ENCODE results near the gene SRGAP1. TPM values are rescaled to one million over a fixed set of nuclear protein-coding genes. Genes with fewer than 3 reads are reported as not detected.

Gene SRGAP1
- total RNA-seq, 1 experiment from 2014 or later: 65.0 TPM

DNA sequence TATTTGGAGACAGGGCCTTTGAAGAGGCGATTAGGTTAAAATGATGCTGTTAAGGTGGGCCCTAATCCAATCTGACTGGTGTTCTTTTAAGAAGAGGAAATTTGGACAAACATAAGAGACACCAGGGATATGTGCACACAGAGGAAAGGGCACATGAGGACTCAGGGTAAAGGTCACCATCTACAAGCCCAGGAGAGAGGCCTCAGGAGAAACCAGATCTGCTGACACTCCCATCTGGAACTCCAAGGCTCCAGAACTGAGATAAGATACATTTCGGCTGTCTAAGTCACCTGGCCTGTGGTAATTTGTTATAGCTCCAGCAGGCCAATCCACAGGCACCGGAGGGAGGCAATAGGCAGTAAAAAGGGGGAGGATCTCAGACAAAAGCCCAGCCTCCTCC, 329.0 kb downstream of the SRGAP1 start:
- Mint-ChIP-seq H3K36me3 (ENCODE audit: insufficient read depth, unreplicated experiment) (no peaks in the 10 kb centered on the region), H3K4me1 (ENCODE audit: insufficient read depth, unreplicated experiment) (peaks cover 41% of the 10 kb centered on the region), H3K27me3 (ENCODE audit: insufficient read depth, unreplicated experiment) (no peaks in the 10 kb centered on the region), H3K4me3 (ENCODE audit: unreplicated experiment) (no peak overlapping the region), H3K27ac (ENCODE audit: low read depth, unreplicated experiment) (no peak overlapping the region), H3K9me3 (ENCODE audit: unreplicated experiment) (no peaks in the 10 kb centered on the region)
- ChIA-PET POLR2A (no interaction called here), CTCF (no interaction called here)
- BruUV-seq (replicated peaks): no TSS peak
- TF ChIP-seq, protein P1, sequence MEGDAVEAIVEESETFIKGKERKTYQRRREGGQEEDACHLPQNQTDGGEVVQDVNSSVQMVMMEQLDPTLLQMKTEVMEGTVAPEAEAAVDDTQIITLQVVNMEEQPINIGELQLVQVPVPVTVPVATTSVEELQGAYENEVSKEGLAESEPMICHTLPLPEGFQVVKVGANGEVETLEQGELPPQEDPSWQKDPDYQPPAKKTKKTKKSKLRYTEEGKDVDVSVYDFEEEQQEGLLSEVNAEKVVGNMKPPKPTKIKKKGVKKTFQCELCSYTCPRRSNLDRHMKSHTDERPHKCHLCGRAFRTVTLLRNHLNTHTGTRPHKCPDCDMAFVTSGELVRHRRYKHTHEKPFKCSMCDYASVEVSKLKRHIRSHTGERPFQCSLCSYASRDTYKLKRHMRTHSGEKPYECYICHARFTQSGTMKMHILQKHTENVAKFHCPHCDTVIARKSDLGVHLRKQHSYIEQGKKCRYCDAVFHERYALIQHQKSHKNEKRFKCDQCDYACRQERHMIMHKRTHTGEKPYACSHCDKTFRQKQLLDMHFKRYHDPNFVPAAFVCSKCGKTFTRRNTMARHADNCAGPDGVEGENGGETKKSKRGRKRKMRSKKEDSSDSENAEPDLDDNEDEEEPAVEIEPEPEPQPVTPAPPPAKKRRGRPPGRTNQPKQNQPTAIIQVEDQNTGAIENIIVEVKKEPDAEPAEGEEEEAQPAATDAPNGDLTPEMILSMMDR (IDR thresholded peaks at IDR 0.05; ENCODE audit: unreplicated experiment): no peak
- no peak for DNase-seq (ENCODE audit: unreplicated experiment)
- intact Hi-C loops (cut with micrococcal nuclease): no loop called here

DNA sequence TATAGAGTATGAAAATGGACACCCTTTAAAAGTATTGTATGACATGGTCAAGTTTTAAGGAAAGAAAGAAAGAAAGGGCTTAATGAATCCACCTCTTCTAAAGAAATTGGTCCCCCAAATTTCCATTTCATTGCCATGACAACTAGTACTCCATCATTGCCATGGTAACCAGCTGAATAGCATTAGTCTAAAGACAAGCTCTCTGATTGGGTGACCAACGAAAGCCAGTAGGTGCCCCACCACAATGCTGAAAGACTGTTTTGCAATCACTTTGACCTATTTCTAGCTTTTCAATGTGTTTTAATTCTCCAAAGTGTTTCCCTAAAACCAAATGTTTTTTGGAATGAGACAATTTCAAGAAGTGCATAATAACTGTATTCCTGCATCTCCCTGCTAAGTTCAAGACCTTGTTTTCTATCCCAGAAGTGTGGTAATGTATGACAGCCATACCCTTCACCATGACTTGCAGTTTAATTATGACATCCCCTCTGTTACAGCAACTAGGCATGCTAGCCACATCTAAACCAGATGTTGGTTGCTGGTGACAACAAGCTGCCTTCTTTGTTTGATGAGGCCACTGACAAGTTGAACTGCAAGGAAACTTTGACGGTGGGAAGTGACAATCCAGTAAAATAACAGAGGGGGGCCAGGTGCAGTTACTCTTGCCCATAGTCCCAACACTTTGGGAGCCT, 330.9 kb downstream of the SRGAP1 start:
- H3K27me3 Mint-ChIP-seq (ENCODE audit: insufficient read depth, unreplicated experiment): no peaks in the 10 kb centered on the region
- no TSS peak for BruUV-seq (replicated peaks)
- H3K9me3 Mint-ChIP-seq (ENCODE audit: unreplicated experiment): no peaks in the 10 kb centered on the region
- H3K27ac Mint-ChIP-seq (ENCODE audit: low read depth, unreplicated experiment): no peak overlapping the region
- TF ChIP-seq, protein P1 (IDR thresholded peaks at IDR 0.05; ENCODE audit: unreplicated experiment): no peak
- intact Hi-C loops (cut with micrococcal nuclease): loop anchor here (5.0 kb wide), 1 partner anchor 277 kb away; the partner anchor contains the start of gene TBK1
- CTCF ChIA-PET: interaction anchor here (0.6 to 1.5 kb wide), 2 partner anchors 72 to 80 kb away, joined by 3 read pairs; no protein-coding TSS in a partner anchor
- POLR2A ChIA-PET: interaction anchor here (0.7 to 1.2 kb wide), 2 partner anchors 12 to 47 kb away, joined by 3 read pairs; partner anchors contain the start of gene KICS2
- DNase-seq (ENCODE audit: unreplicated experiment): no peak
- H3K4me1 Mint-ChIP-seq (ENCODE audit: insufficient read depth, unreplicated experiment): peaks cover 36% of the 10 kb centered on the region
- no peak overlapping the region for H3K4me3 Mint-ChIP-seq (ENCODE audit: unreplicated experiment)
- no peaks in the 10 kb centered on the region for H3K36me3 Mint-ChIP-seq (ENCODE audit: insufficient read depth, unreplicated experiment)

DNA sequence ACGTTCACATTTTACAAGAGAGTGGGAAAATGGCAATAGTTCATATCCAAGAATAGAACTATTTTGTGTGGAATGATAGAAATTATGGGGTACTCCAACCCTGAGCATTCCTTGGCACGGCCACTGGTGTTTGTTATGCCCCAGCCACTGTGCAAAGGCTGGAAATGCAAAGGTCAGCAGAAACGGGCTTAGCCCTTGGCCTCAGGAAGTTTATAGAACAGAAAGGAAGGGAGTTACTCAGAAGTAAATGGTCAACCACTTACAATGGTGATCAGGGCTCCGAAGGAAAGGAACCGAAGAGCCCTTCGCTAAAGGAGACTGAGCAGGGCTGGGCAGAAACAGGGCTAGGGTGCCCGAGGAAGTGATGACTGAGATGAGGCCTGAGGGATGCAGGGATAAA, 332.5 kb downstream of the SRGAP1 start:
- ChIA-PET CTCF (no interaction called here), POLR2A (interaction anchor here (1.2 to 1.6 kb wide), 2 partner anchors 45 to 332 kb away, joined by 3 to 5 read pairs; partner anchors contain the start of genes KICS2 and SRGAP1)
- peaks cover 37% of the 10 kb centered on the region for H3K4me1 Mint-ChIP-seq (ENCODE audit: insufficient read depth, unreplicated experiment)
- H3K4me3 Mint-ChIP-seq (ENCODE audit: unreplicated experiment): no peak overlapping the region
- no peaks in the 10 kb centered on the region for H3K36me3 Mint-ChIP-seq (ENCODE audit: insufficient read depth, unreplicated experiment)
- no peak overlapping the region for H3K27ac Mint-ChIP-seq (ENCODE audit: low read depth, unreplicated experiment)
- no TSS peak for BruUV-seq (replicated peaks)
- no peaks in the 10 kb centered on the region for H3K27me3 Mint-ChIP-seq (ENCODE audit: insufficient read depth, unreplicated experiment)
- intact Hi-C loops (cut with micrococcal nuclease): loop anchor here (5.0 kb wide), 1 partner anchor 275 kb away; the partner anchor contains the start of gene TBK1
- DNase-seq (ENCODE audit: unreplicated experiment): no peak
- no peaks in the 10 kb centered on the region for H3K9me3 Mint-ChIP-seq (ENCODE audit: unreplicated experiment)
- TF ChIP-seq, protein P1 (IDR thresholded peaks at IDR 0.05; ENCODE audit: unreplicated experiment): no peak

DNA sequence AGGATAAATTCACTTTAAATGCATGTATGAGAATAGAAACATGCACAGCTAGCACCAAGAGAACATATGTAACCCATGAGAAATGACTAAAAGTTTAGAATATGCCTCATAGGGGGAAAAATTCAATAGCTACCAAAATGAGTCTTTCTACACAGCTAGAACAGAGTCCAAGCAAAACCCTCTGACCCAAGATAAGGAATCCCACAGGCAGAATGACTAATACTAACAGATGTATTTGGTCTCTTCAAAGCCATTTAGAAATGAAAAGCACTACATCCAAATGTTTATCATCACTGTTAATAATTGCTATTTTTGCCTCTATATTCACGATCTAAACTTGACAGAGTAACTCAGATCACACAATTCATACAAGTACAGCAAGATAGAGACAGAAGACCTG, 333.6 kb downstream of the SRGAP1 start:
- Mint-ChIP-seq H3K27ac (ENCODE audit: low read depth, unreplicated experiment) (peak overlapping the region; percentile 73), H3K27me3 (ENCODE audit: insufficient read depth, unreplicated experiment) (no peaks in the 10 kb centered on the region), H3K4me1 (ENCODE audit: insufficient read depth, unreplicated experiment) (peaks cover 46% of the 10 kb centered on the region), H3K9me3 (ENCODE audit: unreplicated experiment) (no peaks in the 10 kb centered on the region), H3K36me3 (ENCODE audit: insufficient read depth, unreplicated experiment) (no peaks in the 10 kb centered on the region), H3K4me3 (ENCODE audit: unreplicated experiment) (no peak overlapping the region)
- no TSS peak for BruUV-seq (replicated peaks)
- POLR2A ChIA-PET: interaction anchor here (0.6 to 1.6 kb wide), 3 partner anchors 18 to 333 kb away, joined by 3 to 5 read pairs (median 3); partner anchors contain the start of gene SRGAP1
- intact Hi-C loops (cut with micrococcal nuclease): loop anchor here (5.0 kb wide), 1 partner anchor 274 kb away; the partner anchor contains the start of gene TBK1
- TF ChIP-seq, protein P1 (IDR thresholded peaks at IDR 0.05; ENCODE audit: unreplicated experiment): no peak
- DNase-seq (ENCODE audit: unreplicated experiment): peak; percentile 40
- CTCF ChIA-PET: interaction anchor here (0.6 to 0.8 kb wide), 3 partner anchors 44 to 334 kb away, joined by 3 read pairs; partner anchors contain the start of gene SRGAP1
